ENCODE data around the gene PHF14.
"Not testable (repeated sequence)": the region's sequence is repeated elsewhere in the genome, so short reads cannot be mapped to it uniquely, and the experiment has no call there.

The PHF14 gene

GRCh38 chr7:10972174-10972573 is 1.5 kb upstream of the PHF14 start:
- TF ChIP-seq CTCF (IDR thresholded peaks at IDR 0.05; ENCODE audit: extremely low read depth, missing control alignments), result no peak
- DNase-seq (ENCODE audit: low spot score), result no peak

GRCh38 chr7:10973942-10974911 is 555 bp downstream of the PHF14 start:
- TF ChIP-seq CTCF (IDR thresholded peaks at IDR 0.05; ENCODE audit: extremely low read depth, missing control alignments), result no peak
- DNase-seq (ENCODE audit: low spot score), result peak; percentile 41

- TF ChIP-seq CTCF (IDR thresholded peaks at IDR 0.05; ENCODE audit: extremely low read depth, missing control alignments), result no peak
- DNase-seq (ENCODE audit: low spot score), result no peak
Measured at GRCh38 chr7:10977113-10977512, 3.4 kb downstream of the PHF14 start.

GRCh38 chr7:10981317-10981716 is 7.6 kb downstream of the PHF14 start:
- TF ChIP-seq CTCF (IDR thresholded peaks at IDR 0.05; ENCODE audit: extremely low read depth, missing control alignments), result no peak
- no peak for DNase-seq (ENCODE audit: low spot score)

- DNase-seq (ENCODE audit: low spot score), result not testable (repeated sequence)
Measured at GRCh38 chr7:10990748-10991147, 17.1 kb downstream of the PHF14 start.

- DNase-seq (ENCODE audit: low spot score), result not testable (repeated sequence)
Measured at GRCh38 chr7:10995482-10996166, 22.0 kb downstream of the PHF14 start.

GRCh38 chr7:10998996-10999757 is 25.5 kb downstream of the PHF14 start:
- DNase-seq (ENCODE audit: low spot score), result peak; percentile 13
- TF ChIP-seq CTCF (IDR thresholded peaks at IDR 0.05; ENCODE audit: extremely low read depth, missing control alignments), result no peak

GRCh38 chr7:11005202-11005601 is 31.5 kb downstream of the PHF14 start:
- DNase-seq (ENCODE audit: low spot score), result no peak
- TF ChIP-seq CTCF (IDR thresholded peaks at IDR 0.05; ENCODE audit: extremely low read depth, missing control alignments), result no peak

Data from GM20000 (cell line).